HepG2 (cell line): ENCODE measurements around the gene CARHSP1. TPM values are rescaled to one million over a fixed set of nuclear protein-coding genes. Genes with fewer than 3 reads are reported as not detected.

ENCODE experiments used
- CREB1 ChIP-seq, 2 experiments: fragments of 450-650 bp in 1 of 2; IDR thresholded peaks; 2 replicates each; pipeline ENCODE4 v1.6.1; 2016 to 2017; ENCODE audit warnings: control low read depth in 1 of 2, mild to moderate bottlenecking in 1 of 2, missing compliant biosample characterization in 1 of 2, missing genetic modification characterization in 1 of 2
- DNMT3B ChIP-seq: conservative IDR thresholded peaks from 2 replicates; pipeline ENCODE4 v1.6.1; 2016; ENCODE audit warnings: missing biosample characterization, control low read depth
- FOXP1 ChIP-seq, 2 experiments: fragments of 450-650 bp in 1 of 2; IDR thresholded peaks; 2 replicates each; pipeline ENCODE4 v1.6.1; 2017 to 2018; ENCODE audit warnings: antibody characterized with exemption in 1 of 2
- HDAC1 ChIP-seq: sonication (generic); formaldehyde crosslinking; IDR thresholded peaks from 2 replicates; pipeline ENCODE4 v1.5.1; 2020; ENCODE audit warnings: mild to moderate bottlenecking, missing genetic modification reagents
- HMG20A ChIP-seq: IDR thresholded peaks from 2 replicates; pipeline ENCODE4 v1.6.1; 2016; ENCODE audit warnings: borderline replicate concordance
- MAFG ChIP-seq: sonication (generic); formaldehyde crosslinking; IDR thresholded peaks from 2 replicates; pipeline ENCODE4 v1.5.1; 2020; ENCODE audit warnings: mild to moderate bottlenecking, missing genetic modification reagents
- MEF2D ChIP-seq: sonication (generic); formaldehyde crosslinking; IDR thresholded peaks from 2 replicates; pipeline ENCODE4 v1.5.1; 2020; ENCODE audit warnings: mild to moderate bottlenecking, missing genetic modification reagents
- MEIS1 ChIP-seq: sonication (generic); formaldehyde crosslinking; IDR thresholded peaks from 2 replicates; pipeline ENCODE4 v1.9.0; 2021; ENCODE audit warnings: mild to moderate bottlenecking, missing genetic modification reagents, moderate library complexity, borderline replicate concordance
- MYNN ChIP-seq: sonication (generic); formaldehyde crosslinking; IDR thresholded peaks from 2 replicates; pipeline ENCODE4 v1.4.0; 2020; ENCODE audit warnings: mild to moderate bottlenecking, low read depth, missing genetic modification reagents
- NFYC ChIP-seq: IDR thresholded peaks from 2 replicates; pipeline ENCODE4 v1.6.1; 2016; ENCODE audit warnings: missing genetic modification reagents, missing compliant biosample characterization
- NR2F2 ChIP-seq: IDR thresholded peaks from 2 replicates; pipeline ENCODE4 v1.6.1; 2012; ENCODE audit warnings: low read depth, inconsistent platforms, borderline replicate concordance
- RBM22 ChIP-seq: fragments of 200-400 bp; formaldehyde crosslinking; optimal IDR thresholded peaks from 2 replicates; pipeline ENCODE3; 2017; ENCODE audit warnings: mild to moderate bottlenecking, low read length, moderate library complexity
- REL ChIP-seq: sonication (generic); formaldehyde crosslinking; conservative IDR thresholded peaks from 2 replicates; pipeline ENCODE4 v1.8.0; 2022; ENCODE audit warnings: mild to moderate bottlenecking, missing genetic modification reagents, moderate library complexity
- SPEN ChIP-seq: sonication (generic); formaldehyde crosslinking; IDR thresholded peaks from 2 replicates; pipeline ENCODE4 v1.5.1; 2020; ENCODE audit warnings: low read depth, mild to moderate bottlenecking, missing genetic modification reagents
- YEATS2 ChIP-seq: sonication (generic); formaldehyde crosslinking; IDR thresholded peaks from 2 replicates; pipeline ENCODE4 v1.4.0; 2020; ENCODE audit warnings: missing genetic modification reagents, borderline replicate concordance
- ZBTB7A ChIP-seq: sonication (generic); formaldehyde crosslinking; IDR thresholded peaks from 2 replicates; pipeline ENCODE4 v1.8.0; 2022; ENCODE audit warnings: mild to moderate bottlenecking, missing genetic modification reagents
- ZFP37 ChIP-seq: sonication (generic); formaldehyde crosslinking; IDR thresholded peaks from 2 replicates; pipeline ENCODE4 v1.4.0; 2020; ENCODE audit warnings: missing genetic modification reagents, borderline replicate concordance
- ZFP62 ChIP-seq: sonication (generic); formaldehyde crosslinking; IDR thresholded peaks from 2 replicates; pipeline ENCODE4 v1.4.0; 2020; ENCODE audit warnings: missing genetic modification reagents
- ZNF496 ChIP-seq: sonication (generic); formaldehyde crosslinking; IDR thresholded peaks from 2 replicates; pipeline ENCODE4 v1.8.1; 2023; ENCODE audit warnings: mild to moderate bottlenecking, moderate library complexity, missing genetic modification reagents; ENCODE audit not compliant: insufficient replicate concordance
- ZNF777 ChIP-seq: sonication (generic); formaldehyde crosslinking; IDR thresholded peaks from 2 replicates; pipeline ENCODE4 v1.4.0; 2020; ENCODE audit warnings: missing genetic modification reagents
- ZSCAN12 ChIP-seq: sonication (generic); formaldehyde crosslinking; IDR thresholded peaks from 2 replicates; pipeline ENCODE4 v1.9.0; 2021; ENCODE audit warnings: mild to moderate bottlenecking, missing genetic modification reagents
- ZSCAN21 ChIP-seq: sonication (generic); formaldehyde crosslinking; IDR thresholded peaks from 2 replicates; pipeline ENCODE4 v1.8.0; 2022; ENCODE audit warnings: mild to moderate bottlenecking, missing genetic modification reagents, moderate library complexity, borderline replicate concordance
- ZSCAN9 ChIP-seq: IDR thresholded peaks from 2 replicates; pipeline ENCODE4 v1.6.1; 2016; ENCODE audit warnings: borderline replicate concordance
- polyA plus RNA-seq, 8 experiments: library from polyadenylated mRNA; depleted of rRNA in 3 of 8; stranded (reverse) in 7 of 8; unstranded in 1 of 8; fragments of >200 nt; fragmentation: Illumina TruSeq in 4 of 8; extraction: Trizol in 4 of 8; gene quantifications; 2 replicates each; pipeline versions ENCODE4 v1.2.1 to v1.2.3, GENCODE V29; 2011 to 2016; ENCODE audit warnings: low read depth in 4 of 8, missing spikeins in 1 of 8, mixed read lengths in 1 of 8; ENCODE audit not compliant: insufficient read depth in 1 of 8
- total RNA-seq, 5 experiments: library from RNA; depleted of rRNA; stranded (reverse); fragments of >200 nt; fragmentation: Illumina TruSeq; extraction: Trizol; gene quantifications; 2 replicates each; pipeline ENCODE4 v1.2.3, GENCODE V29; 2016; ENCODE audit warnings: low read depth in 1 of 5
- TF ChIP-seq, protein P1 (sequence below): sonication (generic); formaldehyde crosslinking; IDR thresholded peaks from 2 replicates; pipeline ENCODE4 v1.8.1; 2022; ENCODE audit warnings: mild to moderate bottlenecking, missing genetic modification reagents
- TF ChIP-seq, protein P2 (sequence below), 2 experiments: fragments of 450-650 bp in 1 of 2; sonication (generic) in 1 of 2; formaldehyde crosslinking; IDR thresholded peaks; 2 replicates each; pipeline versions ENCODE4 v1.5.0 to v1.8.0; 2020 to 2022; ENCODE audit warnings: mild to moderate bottlenecking in 1 of 2, missing genetic modification reagents in 1 of 2
- TF ChIP-seq, protein P3 (sequence below): sonication (generic); formaldehyde crosslinking; IDR thresholded peaks from 2 replicates; pipeline ENCODE4 v1.9.0; 2021; ENCODE audit warnings: missing genetic modification reagents, mild to moderate bottlenecking, borderline replicate concordance
- TF ChIP-seq, protein P4 (sequence below): IDR thresholded peaks from 2 replicates; pipeline ENCODE4 v1.6.1; 2016; ENCODE audit warnings: mild to moderate bottlenecking

Gene CARHSP1
- total and polyA plus RNA-seq, 2 of the 13 experiments (the other 11 are each of a cell fraction or from before 2014, with no cell fraction given) = 173 to 345 TPM

DNA sequence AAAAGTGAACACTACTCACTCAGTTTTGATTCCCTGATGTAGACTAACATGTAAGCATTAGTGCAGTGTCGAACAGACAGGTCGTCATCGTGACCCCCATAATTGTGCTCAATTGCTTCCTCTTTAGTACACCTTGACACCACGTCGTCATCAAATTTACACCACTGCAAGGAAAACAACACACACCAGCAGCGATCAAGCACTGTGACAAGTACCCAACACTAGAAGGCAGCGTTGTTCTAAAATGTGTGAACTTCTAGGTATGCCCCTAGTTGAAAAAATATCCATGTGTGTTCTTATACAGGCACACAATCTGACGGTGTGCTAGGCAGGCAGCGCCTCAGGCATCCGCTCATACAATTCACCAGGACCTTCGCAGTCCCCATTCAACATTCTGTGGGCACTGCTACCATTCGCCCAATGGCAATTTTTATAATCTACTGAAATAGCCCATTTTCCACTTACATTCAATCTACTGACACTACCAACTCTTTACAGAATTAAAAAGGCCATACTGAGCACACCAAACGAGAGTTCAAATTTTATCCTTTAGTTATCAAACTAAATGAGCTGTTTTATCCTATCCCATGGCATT is 36.5 kb upstream of the CARHSP1 start (continued):
- TF ChIP-seq, protein P1, sequence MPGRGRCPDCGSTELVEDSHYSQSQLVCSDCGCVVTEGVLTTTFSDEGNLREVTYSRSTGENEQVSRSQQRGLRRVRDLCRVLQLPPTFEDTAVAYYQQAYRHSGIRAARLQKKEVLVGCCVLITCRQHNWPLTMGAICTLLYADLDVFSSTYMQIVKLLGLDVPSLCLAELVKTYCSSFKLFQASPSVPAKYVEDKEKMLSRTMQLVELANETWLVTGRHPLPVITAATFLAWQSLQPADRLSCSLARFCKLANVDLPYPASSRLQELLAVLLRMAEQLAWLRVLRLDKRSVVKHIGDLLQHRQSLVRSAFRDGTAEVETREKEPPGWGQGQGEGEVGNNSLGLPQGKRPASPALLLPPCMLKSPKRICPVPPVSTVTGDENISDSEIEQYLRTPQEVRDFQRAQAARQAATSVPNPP (CRISPR knock-in tag) = no peak
- TF ChIP-seq NR2F2 (no peak), ZNF777 (CRISPR knock-in tag) (no peak), DNMT3B (CRISPR knock-in tag) (no peak), YEATS2 (CRISPR knock-in tag) (no peak), HMG20A (CRISPR knock-in tag) (no peak), ZNF496 (no peak), MEIS1 (CRISPR knock-in tag) (no peak), SPEN (no peak), HDAC1 (CRISPR knock-in tag) (no peak), ZFP37 (CRISPR knock-in tag) (no peak), ZSCAN21 (CRISPR knock-in tag) (0 out of 2 replicates have a peak, but pooled peaks have one; percentile 29), CREB1 (IDR thresholded peaks at IDR 0.05) (0 out of 2 replicates have a peak, but pooled peaks have one; percentile 40), CREB1 (CRISPR knock-in tag; IDR thresholded peaks at IDR 0.05) (no peak), ZBTB7A (CRISPR knock-in tag) (0 out of 2 replicates have a peak, but pooled peaks have one; percentile 29), MEF2D (CRISPR knock-in tag) (no peak), MAFG (CRISPR knock-in tag) (no peak), ZFP62 (CRISPR knock-in tag) (no peak), FOXP1 (IDR thresholded peaks at IDR 0.05) (no peak), FOXP1 (CRISPR knock-in tag; IDR thresholded peaks at IDR 0.05) (no peak), MYNN (CRISPR knock-in tag) (no peak), ZSCAN12 (no peak), RBM22 (peak; percentile 87), NFYC (no peak), REL (CRISPR knock-in tag) (no peak), ZSCAN9 (no peak)
- TF ChIP-seq, protein P2, sequence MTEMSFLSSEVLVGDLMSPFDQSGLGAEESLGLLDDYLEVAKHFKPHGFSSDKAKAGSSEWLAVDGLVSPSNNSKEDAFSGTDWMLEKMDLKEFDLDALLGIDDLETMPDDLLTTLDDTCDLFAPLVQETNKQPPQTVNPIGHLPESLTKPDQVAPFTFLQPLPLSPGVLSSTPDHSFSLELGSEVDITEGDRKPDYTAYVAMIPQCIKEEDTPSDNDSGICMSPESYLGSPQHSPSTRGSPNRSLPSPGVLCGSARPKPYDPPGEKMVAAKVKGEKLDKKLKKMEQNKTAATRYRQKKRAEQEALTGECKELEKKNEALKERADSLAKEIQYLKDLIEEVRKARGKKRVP (CRISPR knock-in tag; IDR thresholded peaks at IDR 0.05) = no peak
- TF ChIP-seq, protein P3, sequence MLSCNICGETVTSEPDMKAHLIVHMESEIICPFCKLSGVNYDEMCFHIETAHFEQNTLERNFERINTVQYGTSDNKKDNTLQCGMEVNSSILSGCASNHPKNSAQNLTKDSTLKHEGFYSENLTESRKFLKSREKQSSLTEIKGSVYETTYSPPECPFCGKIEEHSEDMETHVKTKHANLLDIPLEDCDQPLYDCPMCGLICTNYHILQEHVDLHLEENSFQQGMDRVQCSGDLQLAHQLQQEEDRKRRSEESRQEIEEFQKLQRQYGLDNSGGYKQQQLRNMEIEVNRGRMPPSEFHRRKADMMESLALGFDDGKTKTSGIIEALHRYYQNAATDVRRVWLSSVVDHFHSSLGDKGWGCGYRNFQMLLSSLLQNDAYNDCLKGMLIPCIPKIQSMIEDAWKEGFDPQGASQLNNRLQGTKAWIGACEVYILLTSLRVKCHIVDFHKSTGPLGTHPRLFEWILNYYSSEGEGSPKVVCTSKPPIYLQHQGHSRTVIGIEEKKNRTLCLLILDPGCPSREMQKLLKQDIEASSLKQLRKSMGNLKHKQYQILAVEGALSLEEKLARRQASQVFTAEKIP (CRISPR knock-in tag) = no peak
- TF ChIP-seq, protein P4, sequence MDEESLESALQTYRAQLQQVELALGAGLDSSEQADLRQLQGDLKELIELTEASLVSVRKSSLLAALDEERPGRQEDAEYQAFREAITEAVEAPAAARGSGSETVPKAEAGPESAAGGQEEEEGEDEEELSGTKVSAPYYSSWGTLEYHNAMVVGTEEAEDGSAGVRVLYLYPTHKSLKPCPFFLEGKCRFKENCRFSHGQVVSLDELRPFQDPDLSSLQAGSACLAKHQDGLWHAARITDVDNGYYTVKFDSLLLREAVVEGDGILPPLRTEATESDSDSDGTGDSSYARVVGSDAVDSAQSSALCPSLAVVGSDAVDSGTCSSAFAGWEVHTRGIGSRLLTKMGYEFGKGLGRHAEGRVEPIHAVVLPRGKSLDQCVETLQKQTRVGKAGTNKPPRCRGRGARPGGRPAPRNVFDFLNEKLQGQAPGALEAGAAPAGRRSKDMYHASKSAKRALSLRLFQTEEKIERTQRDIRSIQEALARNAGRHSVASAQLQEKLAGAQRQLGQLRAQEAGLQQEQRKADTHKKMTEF = no peak
